IMR-90 (cell line): Measurements from ENCODE around the gene TAX1BP1. TPM values are rescaled to one million over a fixed set of nuclear protein-coding genes. Genes with fewer than 3 reads are reported as not detected.

Experiments
- ATAC-seq: fragments of 200-7000 bp; cut with Tn5 transposase; 2 replicates; pipeline ENCODE4 v1.9.1; 2020; ENCODE audit warnings: low read depth, mild to moderate bottlenecking, moderate library complexity
- BruUV-seq: library from RNA; stranded (reverse); fragments of 400-500 nt; replicated peaks from 2 replicates; lab custom pipeline; 2021; lab: Mats Ljungman, UMichigan
- CTCF ChIA-PET: fragments of 300-600 bp; formaldehyde crosslinking; extraction: SDS; loops from one replicate; lab custom pipeline; 2021; ENCODE audit warnings: antibody characterized with exemption; lab: Yijun Ruan, JAX
- POLR2A ChIA-PET: fragments of 300-600 bp; sonication (Branson Sonifier 250); formaldehyde crosslinking; loops from one replicate; lab custom pipeline; 2022; ENCODE audit warnings: antibody characterized with exemption; ENCODE audit not compliant: unreplicated experiment; lab: Charles Lee
- DNase-seq: peaks from one replicate; pipeline ENCODE4 v3.0.0; 2013
- H2AFZ ChIP-seq: replicated peaks from 2 replicates; pipeline ENCODE3; 2013; ENCODE audit warnings: low read length, mild to moderate bottlenecking; ENCODE audit not compliant: poor library complexity
- H2AK5ac ChIP-seq: 2 replicates; pipeline ENCODE4 v1.6.1; 2013; ENCODE audit warnings: low read depth, low read length, inconsistent platforms
- H2AK9ac ChIP-seq: replicated peaks from 2 replicates; pipeline ENCODE3; 2013; ENCODE audit warnings: mild to moderate bottlenecking, low read depth, low read length, moderate library complexity; ENCODE audit not compliant: poor library complexity
- H2BK120ac ChIP-seq: 2 replicates; pipeline ENCODE4 v1.6.1; 2013; ENCODE audit warnings: low read depth, low read length, inconsistent platforms
- H2BK15ac ChIP-seq: 3 replicates; pipeline ENCODE4 v1.6.1; 2013; ENCODE audit warnings: low read depth, low read length, inconsistent platforms
- H2BK20ac ChIP-seq: 2 replicates; pipeline ENCODE4 v1.6.1; 2013; ENCODE audit warnings: low read depth, mild to moderate bottlenecking, inconsistent platforms, low read length, moderate library complexity
- H2BK5ac ChIP-seq: 2 replicates; pipeline ENCODE4 v1.6.1; 2013; ENCODE audit warnings: mild to moderate bottlenecking, low read depth, low read length, inconsistent platforms; ENCODE audit not compliant: poor library complexity, severe bottlenecking
- H3K14ac ChIP-seq: replicated peaks from 2 replicates; pipeline ENCODE4 v1.6.1; 2013; ENCODE audit warnings: low read depth, low read length, inconsistent platforms
- H3K18ac ChIP-seq: 2 replicates; pipeline ENCODE4 v1.6.1; 2013; ENCODE audit warnings: low read depth, low read length, control low read depth
- H3K23ac ChIP-seq: 2 replicates; pipeline ENCODE4 v1.6.1; 2013; ENCODE audit warnings: low read depth, low read length, inconsistent platforms
- H3K27ac ChIP-seq: 2 replicates; pipeline ENCODE4 v1.5.1; 2013; ENCODE audit warnings: mild to moderate bottlenecking, control low read depth, low read length; ENCODE audit not compliant: insufficient read depth
- H3K27me3 ChIP-seq: 2 replicates; pipeline ENCODE4 v1.6.1; 2013; ENCODE audit warnings: low read length; ENCODE audit not compliant: control insufficient read depth, insufficient read depth
- H3K36me3 ChIP-seq: 2 replicates; pipeline ENCODE4 v1.6.1; 2013; ENCODE audit warnings: low read length, mixed read lengths; ENCODE audit not compliant: control insufficient read depth, insufficient read depth
- H3K4ac ChIP-seq: 2 replicates; pipeline ENCODE4 v1.6.1; 2013; ENCODE audit warnings: low read depth, low read length, inconsistent platforms
- H3K4me1 ChIP-seq: 2 replicates; pipeline ENCODE4 v1.6.1; 2013; ENCODE audit warnings: low read length, mixed read lengths; ENCODE audit not compliant: control insufficient read depth, insufficient read depth
- H3K4me2 ChIP-seq: 2 replicates; pipeline ENCODE4 v1.6.1; 2013; ENCODE audit warnings: low read depth, mild to moderate bottlenecking, control low read depth, low read length, moderate library complexity
- H3K4me3 ChIP-seq: 2 replicates; pipeline ENCODE4 v1.5.1; 2013; ENCODE audit warnings: low read depth, mild to moderate bottlenecking, control low read depth, low read length, moderate library complexity; ENCODE audit not compliant: insufficient read depth
- H3K56ac ChIP-seq: 2 replicates; pipeline ENCODE4 v1.6.1; 2013; ENCODE audit warnings: low read length, inconsistent platforms; ENCODE audit not compliant: insufficient read depth; ENCODE audit errors: extremely low read depth
- H3K79me1 ChIP-seq, 2 experiments: 2 replicates each; pipeline ENCODE4 v1.6.1; 2013; ENCODE audit warnings: low read length in 2 of 2, inconsistent platforms in 1 of 2, low read depth in 1 of 2
- H3K9ac ChIP-seq: 2 replicates; pipeline ENCODE4 v1.6.1; 2013; ENCODE audit warnings: low read depth, low read length, control low read depth
- H3K9me1 ChIP-seq: 2 replicates; pipeline ENCODE4 v1.6.1; 2013; ENCODE audit warnings: low read length, inconsistent platforms; ENCODE audit not compliant: insufficient read depth
- H3K9me3 ChIP-seq: 2 replicates; pipeline ENCODE4 v1.6.1; 2013; ENCODE audit warnings: low read length; ENCODE audit not compliant: control insufficient read depth, insufficient read depth
- H4K20me1 ChIP-seq: 2 replicates; pipeline ENCODE4 v1.6.1; 2013; ENCODE audit warnings: low read length, inconsistent platforms; ENCODE audit not compliant: insufficient read depth
- H4K5ac ChIP-seq: 2 replicates; pipeline ENCODE4 v1.6.1; 2013; ENCODE audit warnings: mild to moderate bottlenecking, low read depth, low read length, control low read depth
- H4K8ac ChIP-seq, 2 experiments: 2 replicates each; pipeline ENCODE4 v1.6.1; 2013; ENCODE audit warnings: low read depth in 2 of 2, low read length in 2 of 2, control low read depth in 1 of 2, inconsistent platforms in 1 of 2
- H4K91ac ChIP-seq: 2 replicates; pipeline ENCODE4 v1.6.1; 2013; ENCODE audit warnings: low read depth, low read length, inconsistent platforms; ENCODE audit not compliant: insufficient read depth
- FOS ChIP-seq: fragments of 150-350 bp; IDR thresholded peaks from 2 replicates; pipeline ENCODE4 v1.6.1; 2016; ENCODE audit warnings: low read depth, low read length
- RAD21 ChIP-seq: IDR thresholded peaks from 2 replicates; pipeline ENCODE4 v1.6.1; 2012; ENCODE audit warnings: low read length, improper control_type of control experiment
- WGBS, 2 experiments: methylation state at CpG; one replicate each; pipeline versions ENCODE4 v1.1.5 to v1.1.7; 2013; ENCODE audit warnings: missing lambda C conversion rate in 2 of 2; ENCODE audit not compliant: insufficient read length in 1 of 2; ENCODE audit errors: extremely low coverage in 2 of 2; 5-methylcytosine and 5-hydroxymethylcytosine counted together
- dilution Hi-C: fragments of 300-500 bp; cut with HindIII; formaldehyde crosslinking; loops from one replicate; pipeline ENCODE4 v1.14.3; 2018; ENCODE audit warnings: low sequenced_read_pairs; ENCODE audit not compliant: unreplicated experiment
- in situ Hi-C: fragments of 300-500 bp; cut with MboI; formaldehyde crosslinking; loops from 3 replicates; pipeline ENCODE4 v1.14.3; 2019; ENCODE audit warnings: low sequenced_read_pairs, inconsistent platforms, mixed read lengths
- intact Hi-C: fragments of 100-400 bp; cut with micrococcal nuclease; formaldehyde crosslinking; loops from 2 replicates; pipeline ENCODE4 v1.10.0; 2022
- polyA plus RNA-seq, 3 experiments: library from polyadenylated mRNA; depleted of rRNA; stranded (reverse); fragments of >200 nt; gene quantifications; 2 replicates each; pipeline ENCODE4 v1.2.3, GENCODE V29; 2012; ENCODE audit warnings: low replicate concordance in 1 of 3
- total RNA-seq: library from RNA; depleted of rRNA; stranded (reverse); fragments of >200 nt; gene quantifications from 2 replicates; pipeline ENCODE4 v1.2.3, GENCODE V29; 2012

TAX1BP1 gene
- total and polyA plus RNA-seq, 2 of the 4 experiments (the other 2 are of a cell fraction), result 49.0 to 52.7 TPM

- Histone ChIP-seq H2AK9ac (no peak overlapping the region), H2AK5ac (no peak overlapping the region), H3K9ac (no peak overlapping the region), H4K20me1 (no peaks in the 10 kb centered on the region; the same call in 1 of the 2 replicates), H3K4me3 (no peak overlapping the region), H3K14ac (no peak overlapping the region), H3K23ac (no peak overlapping the region), H3K27ac (no peak overlapping the region), H3K4ac (no peak overlapping the region), H3K4me2 (no peak overlapping the region), H3K9me3 (no peaks in the 10 kb centered on the region), H2BK15ac (no peak overlapping the region), H2BK120ac (no peak overlapping the region), H2AFZ (no peak overlapping the region), H4K8ac (no peak overlapping the region), H3K4me1 (no peaks in the 10 kb centered on the region), H3K18ac (no peak overlapping the region), H2BK5ac (no peak overlapping the region), H3K9me1 (no peaks in the 10 kb centered on the region), H2BK20ac (no peak overlapping the region), H4K91ac (no peak overlapping the region), H4K5ac (no peak overlapping the region), H3K79me1 (peaks cover 5 to 6% of the 10 kb centered on the region in 2 experiments; a peak in 3 of 4 replicates), H3K27me3 (no peaks in the 10 kb centered on the region), H3K56ac (no peak overlapping the region), H3K36me3 (peaks cover 5% of the 10 kb centered on the region)
- intact Hi-C loops (no loop called here), dilution Hi-C loops (no loop called here), in situ Hi-C loops (no loop called here)
- ATAC-seq, result no peak
- no peak for DNase-seq
- ChIA-PET POLR2A (no interaction called here), CTCF (no interaction called here)
- whole genome bisulfite sequencing, 2 experiments, result no CpG with 5 or more reads among the region's 2 CpGs
- no TSS peak for BruUV-seq
- TF ChIP-seq FOS (no peak), RAD21 (no peak)
Measured at GRCh38 chr7:27825891-27826290, 85.9 kb downstream of the TAX1BP1 start.
